H9 (cell line): ENCODE data around the gene PARPBP. TPM values are rescaled to one million over a fixed set of nuclear protein-coding genes. Genes with fewer than 3 reads are reported as not detected.

ENCODE experiments used
- DNase-seq: peaks from one replicate; pipeline ENCODE4 v3.0.0-alpha.2; 2017
- H2AFZ ChIP-seq: one replicate; pipeline ENCODE4 v1.6.1; 2013; ENCODE audit warnings: mild to moderate bottlenecking, low read length, control low read depth, moderate library complexity
- H2AK5ac ChIP-seq: 2 replicates; pipeline ENCODE4 v1.6.1; 2013; ENCODE audit warnings: low read length, control low read depth, mixed read lengths; ENCODE audit not compliant: insufficient read length
- H2BK120ac ChIP-seq: one replicate; pipeline ENCODE4 v1.6.1; 2013; ENCODE audit warnings: low read depth, mild to moderate bottlenecking, low read length, control low read depth, inconsistent platforms; ENCODE audit not compliant: poor library complexity, severe bottlenecking
- H2BK12ac ChIP-seq: 2 replicates; pipeline ENCODE4 v1.6.1; 2013; ENCODE audit warnings: low read length, control low read depth, mixed read lengths, low read depth; ENCODE audit not compliant: insufficient read length
- H2BK15ac ChIP-seq: 2 replicates; pipeline ENCODE4 v1.6.1; 2013; ENCODE audit warnings: low read depth, low read length, control low read depth
- H2BK20ac ChIP-seq: one replicate; pipeline ENCODE4 v1.6.1; 2013; ENCODE audit warnings: low read depth, mild to moderate bottlenecking, low read length, control low read depth, inconsistent platforms; ENCODE audit not compliant: poor library complexity, severe bottlenecking
- H2BK5ac ChIP-seq: 2 replicates; pipeline ENCODE4 v1.6.1; 2013; ENCODE audit warnings: low read length, control low read depth, mixed read lengths; ENCODE audit not compliant: insufficient read length
- H3K14ac ChIP-seq: 2 replicates; pipeline ENCODE4 v1.6.1; 2013; ENCODE audit warnings: low read length, control low read depth; ENCODE audit not compliant: insufficient read depth
- H3K18ac ChIP-seq: 2 replicates; pipeline ENCODE4 v1.6.1; 2013; ENCODE audit warnings: low read depth, mild to moderate bottlenecking, mixed read lengths, low read length, control low read depth; ENCODE audit not compliant: insufficient read length
- H3K23ac ChIP-seq: 2 replicates; pipeline ENCODE4 v1.6.1; 2013; ENCODE audit warnings: low read length, control low read depth, mixed read lengths, low read depth; ENCODE audit not compliant: insufficient read length
- H3K23me2 ChIP-seq: 2 replicates; pipeline ENCODE4 v1.6.1; 2013; ENCODE audit warnings: low read depth, mild to moderate bottlenecking, mixed read lengths, low read length, control low read depth; ENCODE audit not compliant: insufficient read length, poor library complexity, severe bottlenecking
- H3K27ac ChIP-seq: 2 replicates; pipeline ENCODE4 v1.5.1; 2013; ENCODE audit warnings: low read length, control low read depth, mixed read lengths, low read depth; ENCODE audit not compliant: insufficient read length
- H3K27me3 ChIP-seq: 2 replicates; pipeline ENCODE4 v1.6.1; 2013; ENCODE audit warnings: low read length, control low read depth, inconsistent platforms; ENCODE audit not compliant: insufficient read depth
- H3K4ac ChIP-seq: 2 replicates; pipeline ENCODE4 v1.6.1; 2013; ENCODE audit warnings: low read depth, mild to moderate bottlenecking, control low read depth, inconsistent platforms, low read length, moderate library complexity
- H3K4me1 ChIP-seq: 2 replicates; pipeline ENCODE4 v1.6.1; 2013; ENCODE audit warnings: low read length, control low read depth, inconsistent platforms; ENCODE audit not compliant: insufficient read depth
- H3K4me2 ChIP-seq: 2 replicates; pipeline ENCODE4 v1.6.1; 2013; ENCODE audit warnings: low read length, control low read depth, mixed read lengths; ENCODE audit not compliant: insufficient read length, insufficient read depth
- H3K56ac ChIP-seq: 2 replicates; pipeline ENCODE4 v1.6.1; 2013; ENCODE audit warnings: low read depth, mild to moderate bottlenecking, mixed read lengths, low read length, control low read depth; ENCODE audit not compliant: insufficient read length
- H3K79me1 ChIP-seq: 2 replicates; pipeline ENCODE4 v1.6.1; 2013; ENCODE audit warnings: low read depth, mild to moderate bottlenecking, moderate library complexity, low read length, control low read depth, inconsistent platforms; ENCODE audit not compliant: insufficient read depth, poor library complexity, severe bottlenecking
- H3K79me2 ChIP-seq: 2 replicates; pipeline ENCODE4 v1.6.1; 2013; ENCODE audit warnings: low read length, control low read depth, inconsistent platforms; ENCODE audit not compliant: insufficient read depth
- H3K9ac ChIP-seq: 2 replicates; pipeline ENCODE4 v1.6.1; 2013; ENCODE audit warnings: low read length, control low read depth, mixed read lengths; ENCODE audit not compliant: insufficient read length; ENCODE audit errors: extremely low read depth
- H3K9me3 ChIP-seq: one replicate; pipeline ENCODE4 v1.6.1; 2013; ENCODE audit warnings: low read depth, low read length, inconsistent platforms; ENCODE audit not compliant: control insufficient read depth
- H3T11ph ChIP-seq: one replicate; pipeline ENCODE4 v1.6.1; 2013; ENCODE audit warnings: mild to moderate bottlenecking, low read length, control low read depth, inconsistent platforms
- H4K20me1 ChIP-seq: one replicate; pipeline ENCODE4 v1.6.1; 2013; ENCODE audit not compliant: control insufficient read depth, insufficient read length, insufficient read depth
- H4K5ac ChIP-seq: 2 replicates; pipeline ENCODE4 v1.6.1; 2013; ENCODE audit warnings: low read depth, mild to moderate bottlenecking, mixed read lengths, low read length, control low read depth; ENCODE audit not compliant: insufficient read length
- H4K8ac ChIP-seq: replicated peaks from 2 replicates; pipeline ENCODE4 v1.6.1; 2013; ENCODE audit warnings: low read length, control low read depth, mixed read lengths, low read depth; ENCODE audit not compliant: insufficient read length
- H4K91ac ChIP-seq: 2 replicates; pipeline ENCODE4 v1.6.1; 2013; ENCODE audit warnings: low read depth, mild to moderate bottlenecking, moderate library complexity, mixed read lengths, low read length, control low read depth; ENCODE audit not compliant: insufficient read length
- H3K27ac Mint-ChIP-seq, 3 experiments: 2 replicates in 2 of 3; 3 replicates in 1 of 3; pipeline ENCODE4 v1.8.0; 2020 to 2021; ENCODE audit warnings: mixed read lengths in 3 of 3, mild to moderate bottlenecking in 1 of 3, moderate library complexity in 1 of 3
- H3K27me3 Mint-ChIP-seq: 2 replicates; pipeline ENCODE4 v1.8.0; 2021; ENCODE audit warnings: low read depth, mild to moderate bottlenecking, moderate library complexity, mixed read lengths
- H3K36me3 Mint-ChIP-seq, 3 experiments: 2 replicates in 2 of 3; 3 replicates in 1 of 3; pipeline ENCODE4 v1.8.0; 2020 to 2021; ENCODE audit warnings: low read depth in 3 of 3, mixed read lengths in 3 of 3; ENCODE audit not compliant: insufficient read depth in 1 of 3
- H3K4me1 Mint-ChIP-seq, 2 experiments: 2 replicates each; pipeline ENCODE4 v1.8.0; 2020; ENCODE audit warnings: mixed read lengths in 2 of 2
- H3K4me3 Mint-ChIP-seq, 2 experiments: 2 replicates in 1 of 2; 3 replicates in 1 of 2; pipeline ENCODE4 v1.8.0; 2020 to 2021; ENCODE audit warnings: mild to moderate bottlenecking in 2 of 2, mixed read lengths in 2 of 2, moderate library complexity in 1 of 2
- H3K9me3 Mint-ChIP-seq, 2 experiments: 2 replicates in 1 of 2; 3 replicates in 1 of 2; pipeline ENCODE4 v1.8.0; 2020; ENCODE audit warnings: mild to moderate bottlenecking in 2 of 2, mixed read lengths in 2 of 2, moderate library complexity in 1 of 2
- total RNA-seq: library from RNA; stranded (reverse); gene quantifications from 2 replicates; pipeline ENCODE4 v1.2.1, GENCODE V29; 2021
- TF ChIP-seq, protein P1 (sequence below): fragments of 200-600 bp; sonication (generic); conservative IDR thresholded peaks from 3 replicates; pipeline ENCODE4 v1.8.0; 2021; ENCODE audit warnings: antibody characterized with exemption, mild to moderate bottlenecking

The PARPBP gene
- total RNA-seq, 1 experiment from 2014 or later = 32.1 TPM

- no peak overlapping the region for H3K56ac ChIP-seq
- no peak overlapping the region for H3T11ph ChIP-seq
- no peaks in the 10 kb centered on the region for H3K27me3 ChIP-seq
- no peak overlapping the region for H4K5ac ChIP-seq
- no peaks in the 10 kb centered on the region for H3K27me3 Mint-ChIP-seq
- no peak overlapping the region for H3K23ac ChIP-seq
- H3K23me2 ChIP-seq = no peaks in the 10 kb centered on the region
- no peak overlapping the region for H2AK5ac ChIP-seq
- H3K9me3 Mint-ChIP-seq = no peaks in the 10 kb centered on the region
- no peak overlapping the region for H3K27ac Mint-ChIP-seq
- no peaks in the 10 kb centered on the region for H3K9me3 ChIP-seq
- H3K4me2 ChIP-seq = no peak overlapping the region
- no peak overlapping the region for H2BK12ac ChIP-seq
- no peak overlapping the region for H2BK15ac ChIP-seq
- no peaks in the 10 kb centered on the region for H3K36me3 Mint-ChIP-seq
- H3K14ac ChIP-seq = no peak overlapping the region
- H2BK5ac ChIP-seq = no peak overlapping the region
- no peak overlapping the region for H3K9ac ChIP-seq
- no peak overlapping the region for H3K18ac ChIP-seq
- no peaks in the 10 kb centered on the region for H3K4me1 Mint-ChIP-seq
- TF ChIP-seq, protein P1, sequence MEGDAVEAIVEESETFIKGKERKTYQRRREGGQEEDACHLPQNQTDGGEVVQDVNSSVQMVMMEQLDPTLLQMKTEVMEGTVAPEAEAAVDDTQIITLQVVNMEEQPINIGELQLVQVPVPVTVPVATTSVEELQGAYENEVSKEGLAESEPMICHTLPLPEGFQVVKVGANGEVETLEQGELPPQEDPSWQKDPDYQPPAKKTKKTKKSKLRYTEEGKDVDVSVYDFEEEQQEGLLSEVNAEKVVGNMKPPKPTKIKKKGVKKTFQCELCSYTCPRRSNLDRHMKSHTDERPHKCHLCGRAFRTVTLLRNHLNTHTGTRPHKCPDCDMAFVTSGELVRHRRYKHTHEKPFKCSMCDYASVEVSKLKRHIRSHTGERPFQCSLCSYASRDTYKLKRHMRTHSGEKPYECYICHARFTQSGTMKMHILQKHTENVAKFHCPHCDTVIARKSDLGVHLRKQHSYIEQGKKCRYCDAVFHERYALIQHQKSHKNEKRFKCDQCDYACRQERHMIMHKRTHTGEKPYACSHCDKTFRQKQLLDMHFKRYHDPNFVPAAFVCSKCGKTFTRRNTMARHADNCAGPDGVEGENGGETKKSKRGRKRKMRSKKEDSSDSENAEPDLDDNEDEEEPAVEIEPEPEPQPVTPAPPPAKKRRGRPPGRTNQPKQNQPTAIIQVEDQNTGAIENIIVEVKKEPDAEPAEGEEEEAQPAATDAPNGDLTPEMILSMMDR = no peak
- H3K4ac ChIP-seq = no peak overlapping the region
- no peaks in the 10 kb centered on the region for H3K79me2 ChIP-seq
- no peak overlapping the region for H2BK20ac ChIP-seq
- no peak overlapping the region for H3K4me3 Mint-ChIP-seq
- H3K79me1 ChIP-seq = no peaks in the 10 kb centered on the region
- no peak overlapping the region for H2BK120ac ChIP-seq
- DNase-seq = no peak
- no peak overlapping the region for H2AFZ ChIP-seq
- no peaks in the 10 kb centered on the region for H4K20me1 ChIP-seq
- no peak overlapping the region for H4K91ac ChIP-seq
- no peaks in the 10 kb centered on the region for H3K4me1 ChIP-seq
- no peak overlapping the region for H4K8ac ChIP-seq
- H3K27ac ChIP-seq = no peak overlapping the region
Measured at GRCh38 chr12:102220736-102221135, 100.8 kb downstream of the PARPBP start.
